ENCODE measurements around the gene C8A.

DNA sequence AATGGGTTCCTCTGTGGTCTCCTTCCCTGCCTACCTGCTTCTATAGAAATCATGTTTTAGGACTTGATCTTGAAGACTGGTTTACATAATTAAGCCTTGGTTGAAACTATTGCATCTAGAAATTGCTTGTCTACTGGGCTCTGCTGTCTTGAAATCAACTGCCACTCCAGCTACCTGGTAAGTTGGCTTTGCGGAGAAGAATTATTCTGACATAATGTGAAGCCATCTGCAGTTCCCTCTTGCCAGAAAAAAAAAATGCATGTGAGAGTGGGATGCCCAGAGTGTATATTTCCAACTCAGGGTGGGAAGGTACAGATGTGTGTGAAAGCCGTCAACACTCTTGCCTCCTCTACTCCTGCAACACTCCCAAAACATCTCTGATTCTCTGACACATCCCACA lies 84.0 kb downstream of the C8A start:
- TF ChIP-seq POLR2A (IDR thresholded peaks at IDR 0.05; ENCODE audit: low read depth): no peak
- TF ChIP-seq, protein P1, sequence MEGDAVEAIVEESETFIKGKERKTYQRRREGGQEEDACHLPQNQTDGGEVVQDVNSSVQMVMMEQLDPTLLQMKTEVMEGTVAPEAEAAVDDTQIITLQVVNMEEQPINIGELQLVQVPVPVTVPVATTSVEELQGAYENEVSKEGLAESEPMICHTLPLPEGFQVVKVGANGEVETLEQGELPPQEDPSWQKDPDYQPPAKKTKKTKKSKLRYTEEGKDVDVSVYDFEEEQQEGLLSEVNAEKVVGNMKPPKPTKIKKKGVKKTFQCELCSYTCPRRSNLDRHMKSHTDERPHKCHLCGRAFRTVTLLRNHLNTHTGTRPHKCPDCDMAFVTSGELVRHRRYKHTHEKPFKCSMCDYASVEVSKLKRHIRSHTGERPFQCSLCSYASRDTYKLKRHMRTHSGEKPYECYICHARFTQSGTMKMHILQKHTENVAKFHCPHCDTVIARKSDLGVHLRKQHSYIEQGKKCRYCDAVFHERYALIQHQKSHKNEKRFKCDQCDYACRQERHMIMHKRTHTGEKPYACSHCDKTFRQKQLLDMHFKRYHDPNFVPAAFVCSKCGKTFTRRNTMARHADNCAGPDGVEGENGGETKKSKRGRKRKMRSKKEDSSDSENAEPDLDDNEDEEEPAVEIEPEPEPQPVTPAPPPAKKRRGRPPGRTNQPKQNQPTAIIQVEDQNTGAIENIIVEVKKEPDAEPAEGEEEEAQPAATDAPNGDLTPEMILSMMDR (IDR thresholded peaks at IDR 0.05): no peak

Data from esophagus muscularis mucosa (tissue), 3 donors.